Right lobe of liver (tissue), 4 donors: Measurements from ENCODE around the gene UGT2B17.

Experiments
- CTCF ChIP-seq, 4 donors: fragments of 200-600 bp in 3 of 4; fragments of 450-650 bp in 1 of 4; IDR thresholded peaks; one replicate each; pipeline versions ENCODE4 v1.5.1 to v1.8.0; 2016 to 2022; ENCODE audit warnings: antibody characterized with exemption in 4 of 4, mild to moderate bottlenecking in 2 of 4
- POLR2A ChIP-seq: fragments of 450-650 bp; IDR thresholded peaks from one replicate; pipeline ENCODE4 v1.6.1; 2017; ENCODE audit warnings: antibody characterized with exemption, mild to moderate bottlenecking
- donor health status: DM: no; HTN: no; CAD: no.
- donor health status: DM: no; HTN: no; CAD: no.
- donor health status: DM: no; HTN: yes; CAD: no.

DNA sequence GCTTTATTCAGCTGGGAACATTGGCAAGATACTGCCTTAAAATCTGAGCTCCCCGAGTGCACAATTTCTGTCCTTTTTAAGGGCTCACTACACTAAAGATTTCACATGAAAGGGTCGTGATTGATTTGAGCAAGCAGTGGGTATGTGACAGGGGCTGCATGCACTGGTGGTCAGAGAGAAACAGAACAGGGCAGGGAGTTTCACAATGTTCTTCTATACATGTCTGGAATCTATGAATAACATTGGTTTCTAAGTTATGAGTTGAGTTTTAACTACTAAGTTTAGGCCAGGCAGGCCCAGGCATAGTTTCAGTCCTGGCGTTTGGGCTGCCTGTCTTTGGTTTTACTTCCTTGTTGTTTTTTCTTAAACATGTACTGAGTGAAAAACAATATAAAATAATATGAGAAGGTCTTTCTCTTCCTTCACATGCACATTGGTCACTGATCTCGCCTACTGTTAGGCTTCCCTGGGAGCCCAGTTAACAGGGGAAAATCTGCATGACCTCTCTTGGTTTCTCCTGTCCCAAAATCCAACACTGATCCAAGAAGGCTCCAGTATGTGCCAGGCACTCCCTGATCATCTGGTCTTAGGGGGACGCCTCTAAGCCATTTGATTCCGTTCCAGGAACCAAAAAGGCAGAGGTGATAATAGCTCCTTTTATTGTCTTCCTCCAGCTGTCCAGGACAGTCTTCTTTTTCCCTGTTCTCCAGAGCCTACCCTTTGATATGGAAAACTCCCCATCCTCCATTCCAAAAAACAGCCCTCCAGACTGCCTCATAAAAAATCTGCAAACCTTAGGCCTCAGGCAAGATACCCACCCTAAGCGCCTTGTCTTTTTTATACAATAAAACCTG is at the start of gene UGT2B17:
- no peak for TF ChIP-seq CTCF (IDR thresholded peaks at IDR 0.05)
- no peak for TF ChIP-seq POLR2A
